IMR-90 (cell line): ENCODE data around the gene ZNF771.
A peak's percentile ranks its signal among the peaks of the same experiment; 100 is the strongest.

ENCODE experiments used
- BHLHE40 ChIP-seq: fragments of 150-350 bp; IDR thresholded peaks from 2 replicates; pipeline ENCODE4 v1.6.1; 2016; ENCODE audit warnings: mild to moderate bottlenecking, low read depth, low read length
- CEBPB ChIP-seq: IDR thresholded peaks from 2 replicates; pipeline ENCODE4 v1.6.1; 2012; ENCODE audit warnings: low read depth, low read length, improper control_type of control experiment
- CHD1 ChIP-seq: IDR thresholded peaks from 2 replicates; pipeline ENCODE4 v1.6.1; 2012; ENCODE audit warnings: low read depth, low read length, improper control_type of control experiment
- CTCF ChIP-seq: conservative IDR thresholded peaks from 2 replicates; pipeline ENCODE4 v1.5.1; 2012; ENCODE audit warnings: mild to moderate bottlenecking, low read depth, low read length, improper control_type of control experiment
- MAFK ChIP-seq: IDR thresholded peaks from 2 replicates; pipeline ENCODE4 v1.6.1; 2012; ENCODE audit warnings: low read depth, low read length, improper control_type of control experiment
- MAZ ChIP-seq: IDR thresholded peaks from 2 replicates; pipeline ENCODE4 v1.6.1; 2012; ENCODE audit warnings: low read depth, mild to moderate bottlenecking, low read length, improper control_type of control experiment, moderate library complexity, borderline replicate concordance
- MXI1 ChIP-seq: IDR thresholded peaks from 2 replicates; pipeline ENCODE4 v1.6.1; 2012; ENCODE audit warnings: low read depth, mild to moderate bottlenecking, low read length, moderate library complexity, borderline replicate concordance
- POLR2A ChIP-seq: IDR thresholded peaks from 2 replicates; pipeline ENCODE4 v1.6.1; 2012; ENCODE audit warnings: mild to moderate bottlenecking, low read depth, low read length
- RCOR1 ChIP-seq: IDR thresholded peaks from 2 replicates; pipeline ENCODE4 v1.6.1; 2012; ENCODE audit warnings: mild to moderate bottlenecking, low read length, improper control_type of control experiment; ENCODE audit not compliant: insufficient replicate concordance
- RFX5 ChIP-seq: IDR thresholded peaks from 2 replicates; pipeline ENCODE4 v1.8.0; 2012; ENCODE audit warnings: low read depth, mild to moderate bottlenecking, low read length, moderate library complexity
- USF2 ChIP-seq: fragments of 150-350 bp; IDR thresholded peaks from 2 replicates; pipeline ENCODE4 v1.6.1; 2017; ENCODE audit warnings: mild to moderate bottlenecking, antibody characterized with exemption, low read length, low read depth

DNA sequence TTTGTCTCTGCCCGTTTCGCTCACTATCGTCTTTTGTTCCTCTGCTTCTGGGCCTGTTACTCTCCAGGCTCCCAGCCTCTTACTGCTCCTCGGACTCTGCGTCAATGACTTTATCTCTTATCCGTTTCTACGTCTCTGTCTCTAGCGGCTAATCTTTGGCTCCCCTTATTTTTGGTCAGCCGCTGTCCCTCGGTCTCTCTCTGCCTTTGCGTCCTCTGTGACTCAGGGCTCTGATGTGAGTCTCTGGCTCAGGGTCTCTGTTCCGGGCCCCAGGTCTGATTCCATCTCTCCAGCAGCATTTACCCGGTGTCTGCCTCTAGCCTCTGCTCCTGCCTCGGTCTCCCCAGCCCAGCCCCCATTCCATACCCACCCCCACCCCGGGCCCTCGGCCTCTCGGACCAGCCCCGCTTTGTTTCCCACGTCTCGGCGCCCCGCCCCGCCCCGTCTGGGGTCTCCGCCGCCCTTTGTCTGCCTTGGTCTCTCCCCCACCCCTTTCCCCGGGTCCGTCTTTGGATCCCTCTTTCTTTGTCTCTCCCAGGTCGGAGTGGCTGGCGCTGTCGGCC is 12.7 kb upstream of the ZNF771 start:
- no peak for TF ChIP-seq CTCF
- no peak for TF ChIP-seq CEBPB
- TF ChIP-seq RFX5: no peak
- peak; percentile 58 for TF ChIP-seq POLR2A
- no peak for TF ChIP-seq MAFK
- TF ChIP-seq RCOR1: no peak
- no peak for TF ChIP-seq MXI1
- TF ChIP-seq CHD1: no peak
- TF ChIP-seq USF2: no peak
- no peak for TF ChIP-seq MAZ
- TF ChIP-seq BHLHE40: no peak
